Chondrocyte (in vitro differentiated cells): Measurements from ENCODE around the gene RTN4RL1. TPM values are rescaled to one million over a fixed set of nuclear protein-coding genes. Genes with fewer than 3 reads are reported as not detected.
A peak's percentile ranks its signal among the peaks of the same experiment; 100 is the strongest.

ENCODE experiments used
- DNase-seq: peaks from one replicate; pipeline ENCODE4 v3.0.0; 2021; ENCODE audit warnings: mixed read lengths, low spot score
- H3K27ac Mint-ChIP-seq: one replicate; pipeline ENCODE4 v1.8.0; 2021; ENCODE audit warnings: mild to moderate bottlenecking, moderate library complexity, mixed read lengths; ENCODE audit not compliant: unreplicated experiment
- H3K27me3 Mint-ChIP-seq: 2 replicates; pipeline ENCODE4 v1.8.0; 2021; ENCODE audit warnings: low read depth, mixed read lengths
- H3K36me3 Mint-ChIP-seq: 2 replicates; pipeline ENCODE4 v1.8.0; 2021; ENCODE audit warnings: low read depth, mixed read lengths
- H3K4me1 Mint-ChIP-seq: 2 replicates; pipeline ENCODE4 v1.8.0; 2021; ENCODE audit warnings: low read depth, mild to moderate bottlenecking, mixed read lengths
- H3K4me3 Mint-ChIP-seq: one replicate; pipeline ENCODE4 v1.8.0; 2021; ENCODE audit warnings: mild to moderate bottlenecking, moderate library complexity, mixed read lengths; ENCODE audit not compliant: unreplicated experiment
- H3K9me3 Mint-ChIP-seq: 2 replicates; pipeline ENCODE4 v1.8.0; 2021; ENCODE audit warnings: low read depth, mixed read lengths
- total RNA-seq: library from RNA; stranded (reverse); gene quantifications from 3 replicates; pipeline ENCODE4 v1.2.1, GENCODE V29; 2021
- TF ChIP-seq, protein P1 (sequence below): fragments of 200-600 bp; sonication (generic); IDR thresholded peaks from 2 replicates; pipeline ENCODE4 v1.5.0; 2021; ENCODE audit warnings: antibody characterized with exemption, mild to moderate bottlenecking, moderate library complexity

The RTN4RL1 gene
- total RNA-seq, 1 donor from 2014 or later = 0.47 TPM

DNA sequence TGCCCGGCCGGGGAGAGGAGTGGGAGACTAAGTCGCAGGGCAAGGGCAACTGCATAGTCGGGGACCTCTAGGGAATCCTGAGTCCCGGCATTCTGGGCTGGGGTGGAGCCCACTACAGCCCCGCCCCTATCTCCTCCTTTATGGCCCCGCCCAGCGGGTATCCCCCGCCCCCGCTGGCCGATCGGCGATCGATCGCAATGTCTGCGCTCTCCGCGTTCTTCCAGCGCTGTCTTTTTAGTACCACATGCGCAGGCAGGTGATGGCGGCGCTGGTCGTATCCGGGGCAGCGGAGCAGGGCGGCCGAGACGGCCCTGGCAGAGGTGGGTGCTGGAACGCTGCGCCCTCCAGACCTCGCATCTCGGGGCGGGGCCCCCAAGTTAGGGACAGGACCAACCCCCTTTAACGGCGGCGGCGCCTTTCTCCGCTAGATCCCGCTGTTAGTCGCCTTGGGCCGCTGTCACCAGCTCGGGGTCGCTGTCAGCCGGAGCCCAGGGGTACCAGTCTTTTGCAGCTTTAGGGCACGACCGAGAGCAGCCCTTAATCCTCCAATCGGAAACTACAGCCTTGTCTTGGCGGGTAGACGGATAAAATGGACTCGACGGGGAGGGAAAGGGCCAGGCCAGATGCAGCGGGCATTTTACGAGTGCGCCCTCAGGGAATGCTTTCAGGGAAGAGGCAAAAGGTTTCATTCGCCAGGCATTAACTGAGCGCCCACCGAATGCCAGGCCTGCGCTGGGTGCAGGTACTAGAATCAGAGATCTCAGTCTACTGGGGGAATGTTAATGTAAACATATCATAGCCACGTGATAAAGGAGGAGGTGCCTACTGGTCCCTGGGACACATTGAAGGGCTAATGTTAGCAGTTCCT, 5.0 kb upstream of the RTN4RL1 start, which contains the start of gene DPH1:
TSS of gene DPH1 (plus strand) at position 243 of the 868 bp plus-strand sequence. CDS start at position 260, 17 bp downstream.
- Mint-ChIP-seq H3K27me3 (peaks cover 6% of the 10 kb centered on the region), H3K9me3 (no peaks in the 10 kb centered on the region), H3K4me1 (peaks cover 24% of the 10 kb centered on the region), H3K36me3 (no peaks in the 10 kb centered on the region), H3K27ac (peak within 1 kb of the TSS; percentile 90), H3K4me3 (peak within 1 kb of the TSS; percentile 96)
- TF ChIP-seq, protein P1, sequence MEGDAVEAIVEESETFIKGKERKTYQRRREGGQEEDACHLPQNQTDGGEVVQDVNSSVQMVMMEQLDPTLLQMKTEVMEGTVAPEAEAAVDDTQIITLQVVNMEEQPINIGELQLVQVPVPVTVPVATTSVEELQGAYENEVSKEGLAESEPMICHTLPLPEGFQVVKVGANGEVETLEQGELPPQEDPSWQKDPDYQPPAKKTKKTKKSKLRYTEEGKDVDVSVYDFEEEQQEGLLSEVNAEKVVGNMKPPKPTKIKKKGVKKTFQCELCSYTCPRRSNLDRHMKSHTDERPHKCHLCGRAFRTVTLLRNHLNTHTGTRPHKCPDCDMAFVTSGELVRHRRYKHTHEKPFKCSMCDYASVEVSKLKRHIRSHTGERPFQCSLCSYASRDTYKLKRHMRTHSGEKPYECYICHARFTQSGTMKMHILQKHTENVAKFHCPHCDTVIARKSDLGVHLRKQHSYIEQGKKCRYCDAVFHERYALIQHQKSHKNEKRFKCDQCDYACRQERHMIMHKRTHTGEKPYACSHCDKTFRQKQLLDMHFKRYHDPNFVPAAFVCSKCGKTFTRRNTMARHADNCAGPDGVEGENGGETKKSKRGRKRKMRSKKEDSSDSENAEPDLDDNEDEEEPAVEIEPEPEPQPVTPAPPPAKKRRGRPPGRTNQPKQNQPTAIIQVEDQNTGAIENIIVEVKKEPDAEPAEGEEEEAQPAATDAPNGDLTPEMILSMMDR = no peak
- no peak for DNase-seq

GRCh38 chr17:2028737-2029136, 3.6 kb upstream of the RTN4RL1 start:
- Mint-ChIP-seq H3K4me1 (peaks cover 27% of the 10 kb centered on the region), H3K36me3 (no peaks in the 10 kb centered on the region), H3K4me3 (no peak overlapping the region), H3K9me3 (no peaks in the 10 kb centered on the region), H3K27ac (no peak overlapping the region), H3K27me3 (peaks cover 7% of the 10 kb centered on the region)
- no peak for DNase-seq
- TF ChIP-seq, protein P1 = no peak

- Mint-ChIP-seq H3K4me3 (no peak overlapping the region), H3K4me1 (peaks cover 26% of the 10 kb centered on the region), H3K27ac (no peak overlapping the region), H3K9me3 (no peaks in the 10 kb centered on the region), H3K27me3 (peaks cover 7% of the 10 kb centered on the region), H3K36me3 (no peaks in the 10 kb centered on the region)
- TF ChIP-seq, protein P1 = no peak
- DNase-seq = no peak
Observed at GRCh38 chr17:2028234-2028614, 3.1 kb upstream of the RTN4RL1 start.

DNA sequence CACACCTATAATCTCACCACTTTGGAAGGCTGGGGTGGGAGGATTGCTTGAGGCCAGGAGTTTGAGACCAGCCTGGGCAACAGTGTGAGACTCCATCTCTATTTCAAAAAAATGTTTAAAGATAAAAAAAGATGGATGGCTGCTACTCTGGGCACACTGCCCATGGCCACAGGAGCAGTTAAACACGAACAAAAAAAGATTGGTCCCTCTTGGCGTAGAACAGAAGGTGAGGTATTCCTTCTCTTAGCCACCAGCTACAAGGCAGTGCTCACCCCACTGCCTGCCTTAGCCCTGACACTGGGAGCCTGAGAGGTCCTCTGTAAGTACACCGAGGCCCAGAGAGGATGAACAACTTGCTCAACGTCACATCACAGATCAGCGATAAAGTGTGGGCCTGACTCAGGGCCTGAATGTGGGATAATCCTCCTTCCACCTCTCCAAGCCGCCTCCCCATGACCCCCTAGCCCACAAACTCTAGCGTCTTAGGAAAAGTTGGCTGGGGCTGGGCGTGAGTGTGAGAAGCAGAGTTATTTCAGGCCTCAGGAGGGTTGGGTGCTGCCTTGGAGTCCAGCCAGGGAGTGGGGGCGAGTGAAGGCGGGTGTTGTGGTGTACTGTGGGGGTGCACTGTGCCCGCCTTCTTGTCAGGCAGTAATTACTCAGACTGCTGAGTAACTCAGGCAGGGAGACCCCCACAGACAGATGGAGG, 2.5 kb upstream of the RTN4RL1 start:
- DNase-seq = no peak
- TF ChIP-seq, protein P1 = no peak
- Mint-ChIP-seq H3K27me3 (peaks cover 7% of the 10 kb centered on the region), H3K4me3 (no peak overlapping the region), H3K27ac (no peak overlapping the region), H3K9me3 (no peaks in the 10 kb centered on the region), H3K4me1 (peaks cover 22% of the 10 kb centered on the region), H3K36me3 (no peaks in the 10 kb centered on the region)

DNA sequence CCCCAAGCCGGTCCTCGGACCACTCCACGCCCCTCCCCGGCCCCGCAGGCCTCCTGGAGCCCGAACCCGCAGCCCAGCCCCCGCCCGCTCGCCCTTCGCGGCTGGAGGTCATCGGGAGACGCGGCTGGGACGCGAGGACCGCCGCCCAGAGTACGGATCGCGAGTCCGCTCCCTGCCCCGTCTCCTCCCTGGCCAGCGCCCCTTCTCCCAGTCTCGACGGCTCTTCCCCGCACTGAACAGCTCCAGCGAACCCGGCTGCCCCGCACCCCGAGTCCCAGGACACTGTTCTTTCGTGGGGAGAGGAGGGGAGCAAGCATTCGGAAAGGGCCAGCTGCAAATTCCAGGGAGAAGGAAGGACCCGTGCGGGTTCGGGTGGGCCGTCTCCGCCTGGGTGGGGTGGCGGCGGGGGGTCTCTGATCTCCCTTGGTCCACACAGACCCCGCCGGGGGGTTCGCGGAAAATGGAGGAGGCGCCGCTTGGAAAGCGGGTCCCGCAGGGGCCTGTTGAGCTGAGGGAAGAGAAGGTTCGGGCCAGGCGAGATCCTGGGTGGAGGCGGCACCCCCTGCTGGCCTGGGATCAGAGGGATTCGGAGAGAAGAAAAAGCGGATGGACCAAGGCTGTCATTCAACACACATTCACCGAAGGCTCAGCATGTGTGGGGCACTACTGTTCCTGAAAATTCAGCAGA, 632 bp upstream of the RTN4RL1 start:
- TF ChIP-seq, protein P1 = peak; percentile 89
- Mint-ChIP-seq H3K4me3 (peak overlapping the region; percentile 64), H3K27ac (no peak overlapping the region), H3K36me3 (no peaks in the 10 kb centered on the region), H3K9me3 (no peaks in the 10 kb centered on the region), H3K4me1 (peaks cover 18% of the 10 kb centered on the region), H3K27me3 (peaks cover 7% of the 10 kb centered on the region)
- no peak for DNase-seq
